Activated T-cell treated with anti-CD3 and anti-CD28 coated beads, Interleukin-2, amount 50 U/mL, for 72 hours (primary cell): ENCODE measurements around the gene SERHL2. TPM values are rescaled to one million over a fixed set of nuclear protein-coding genes. Genes with fewer than 3 reads are reported as not detected.
"Not testable (repeated sequence)": the region's sequence is repeated elsewhere in the genome, so short reads cannot be mapped to it uniquely, and the experiment has no call there.

Experiments used
- ATAC-seq, 2 donors: fragments of 150-1000 bp; cut with Tn5 transposase; replicated peaks in 1 of 2; 2 replicates each; pipeline ENCODE4 v1.10.0; 2021; ENCODE audit warnings: moderate library complexity in 2 of 2, mild to moderate bottlenecking in 1 of 2
- DNase-seq, 2 donors: peaks; one replicate each; pipeline ENCODE4 v3.0.0; 2021 to 2022; ENCODE audit warnings: mixed read lengths in 1 of 2
- H3K27ac Mint-ChIP-seq: one replicate; pipeline ENCODE4 v1.8.0; 2022; ENCODE audit warnings: mild to moderate bottlenecking, moderate library complexity, mixed read lengths
- H3K27me3 Mint-ChIP-seq: one replicate; pipeline ENCODE4 v1.8.0; 2022; ENCODE audit warnings: low read depth, mixed read lengths
- H3K36me3 Mint-ChIP-seq, 2 donors: one replicate each; pipeline ENCODE4 v1.8.0; 2022; ENCODE audit warnings: mixed read lengths in 2 of 2, mild to moderate bottlenecking in 1 of 2; ENCODE audit not compliant: insufficient read depth in 2 of 2
- H3K4me1 Mint-ChIP-seq: one replicate; pipeline ENCODE4 v1.8.0; 2022; ENCODE audit warnings: low read depth, mixed read lengths
- H3K4me3 Mint-ChIP-seq, 2 donors: one replicate each; pipeline ENCODE4 v1.8.0; 2022; ENCODE audit warnings: mild to moderate bottlenecking in 2 of 2, mixed read lengths in 2 of 2, moderate library complexity in 2 of 2
- H3K9me3 Mint-ChIP-seq, 2 donors: one replicate each; pipeline ENCODE4 v1.8.0; 2022; ENCODE audit warnings: mixed read lengths in 2 of 2
- total RNA-seq, 2 donors: library from RNA; stranded (reverse); gene quantifications; one replicate each; pipeline ENCODE4 v1.2.3, GENCODE V29; 2022

SERHL2 gene
- total RNA-seq, 2 donors from 2014 or later, result 1.2 to 1.6 TPM

- no peak for DNase-seq
- Mint-ChIP-seq H3K4me1 (peaks cover 19% of the 10 kb centered on the region), H3K36me3 (peaks cover 7 to 22% of the 10 kb centered on the region in 2 donors), H3K4me3 (no peak overlapping the region), H3K27me3 (no peaks in the 10 kb centered on the region), H3K9me3 (no peaks in the 10 kb centered on the region), H3K27ac (no peak overlapping the region)
- no peak for ATAC-seq
These were observed 30.7 kb downstream of the SERHL2 start for GRCh38 chr22:42584364-42584940.

- Mint-ChIP-seq H3K9me3 (no peaks in the 10 kb centered on the region), H3K4me3 (no peak overlapping the region), H3K27ac (no peak overlapping the region), H3K27me3 (no peaks in the 10 kb centered on the region), H3K4me1 (peaks cover 16% of the 10 kb centered on the region), H3K36me3 (peaks cover 7 to 22% of the 10 kb centered on the region in 2 donors)
- ATAC-seq (no peak), DNase-seq (no peak)
These were observed 31.3 kb downstream of the SERHL2 start for GRCh38 chr22:42585096-42585495.

GRCh38 chr22:42586381-42586780 is 32.6 kb downstream of the SERHL2 start:
- peaks cover 10% of the 10 kb centered on the region for H3K4me1 Mint-ChIP-seq
- H3K27me3 Mint-ChIP-seq, result no peaks in the 10 kb centered on the region
- DNase-seq (no peak), ATAC-seq (no peak)
- no peak overlapping the region for H3K4me3 Mint-ChIP-seq
- H3K9me3 Mint-ChIP-seq, result no peaks in the 10 kb centered on the region
- H3K27ac Mint-ChIP-seq, result peak overlapping the region; percentile 13
- peaks cover 3 to 23% of the 10 kb centered on the region in 2 donors for H3K36me3 Mint-ChIP-seq

GRCh38 chr22:42587588-42588175 is 33.9 kb downstream of the SERHL2 start:
- Mint-ChIP-seq H3K4me3 (no peak overlapping the region), H3K27ac (no peak overlapping the region), H3K27me3 (no peaks in the 10 kb centered on the region), H3K4me1 (peaks cover 2% of the 10 kb centered on the region), H3K9me3 (no peaks in the 10 kb centered on the region), H3K36me3 (peaks cover 2 to 29% of the 10 kb centered on the region in 2 donors)
- ATAC-seq (no peak), DNase-seq (no peak)

GRCh38 chr22:42591987-42592386 is 38.2 kb downstream of the SERHL2 start:
- Mint-ChIP-seq H3K27ac (no peak overlapping the region), H3K27me3 (no peaks in the 10 kb centered on the region), H3K9me3 (no peaks in the 10 kb centered on the region), H3K4me3 (no peak overlapping the region), H3K4me1 (no peaks in the 10 kb centered on the region), H3K36me3 (peaks cover 2 to 23% of the 10 kb centered on the region in 2 donors)
- ATAC-seq (no peak), DNase-seq (no peak)

- no peak overlapping the region for H3K4me3 Mint-ChIP-seq
- DNase-seq (no peak), ATAC-seq (no peak)
- H3K4me1 Mint-ChIP-seq, result no peaks in the 10 kb centered on the region
- H3K9me3 Mint-ChIP-seq, result no peaks in the 10 kb centered on the region
- H3K27ac Mint-ChIP-seq, result no peak overlapping the region
- H3K27me3 Mint-ChIP-seq, result no peaks in the 10 kb centered on the region
- peaks cover 4 to 32% of the 10 kb centered on the region in 2 donors for H3K36me3 Mint-ChIP-seq
These were observed 41.7 kb downstream of the SERHL2 start for GRCh38 chr22:42595434-42595833.

GRCh38 chr22:42596336-42596735 is 42.6 kb downstream of the SERHL2 start:
- Mint-ChIP-seq H3K36me3 (peaks cover 4 to 34% of the 10 kb centered on the region in 2 donors), H3K9me3 (no peaks in the 10 kb centered on the region), H3K27ac (no peak overlapping the region)

GRCh38 chr22:42596863-42597530 is 43.2 kb downstream of the SERHL2 start:
- Mint-ChIP-seq H3K4me1 (no peaks in the 10 kb centered on the region), H3K27ac (no peak overlapping the region), H3K36me3 (peaks cover 7 to 37% of the 10 kb centered on the region in 2 donors), H3K4me3 (no peak overlapping the region), H3K9me3 (no peaks in the 10 kb centered on the region), H3K27me3 (no peaks in the 10 kb centered on the region)
- DNase-seq (no peak), ATAC-seq (no peak)

More at GRCh38 chr22:42596336-42596735, 42.6 kb downstream of the SERHL2 start:
- no peak for DNase-seq
- ATAC-seq, result no peak
- no peak overlapping the region for H3K4me3 Mint-ChIP-seq
- H3K27me3 Mint-ChIP-seq, result no peaks in the 10 kb centered on the region
- H3K4me1 Mint-ChIP-seq, result no peaks in the 10 kb centered on the region

GRCh38 chr22:42601879-42602465 is 48.2 kb downstream of the SERHL2 start:
- Mint-ChIP-seq H3K27me3 (no peaks in the 10 kb centered on the region), H3K27ac (no peak overlapping the region), H3K4me3 (no peak overlapping the region), H3K4me1 (peaks cover 30% of the 10 kb centered on the region), H3K36me3 (peaks cover 10 to 32% of the 10 kb centered on the region in 2 donors), H3K9me3 (no peaks in the 10 kb centered on the region)
- DNase-seq (no peak), ATAC-seq (no peak)

- Mint-ChIP-seq H3K9me3 (no peaks in the 10 kb centered on the region), H3K27ac (no peak overlapping the region), H3K27me3 (no peaks in the 10 kb centered on the region), H3K4me3 (no peak overlapping the region), H3K4me1 (peaks cover 30% of the 10 kb centered on the region), H3K36me3 (peaks cover 10 to 34% of the 10 kb centered on the region in 2 donors)
- DNase-seq (no peak), ATAC-seq (no peak)
These were observed 48.7 kb downstream of the SERHL2 start for GRCh38 chr22:42602470-42602869.

- peaks cover 10 to 31% of the 10 kb centered on the region in 2 donors for H3K36me3 Mint-ChIP-seq
- no peaks in the 10 kb centered on the region for H3K27me3 Mint-ChIP-seq
- ATAC-seq (no peak), DNase-seq (no peak)
- no peak overlapping the region for H3K4me3 Mint-ChIP-seq
- no peaks in the 10 kb centered on the region for H3K9me3 Mint-ChIP-seq
- peak overlapping the region; percentile 0 for H3K27ac Mint-ChIP-seq
- peaks cover 30% of the 10 kb centered on the region for H3K4me1 Mint-ChIP-seq
These were observed 49.7 kb downstream of the SERHL2 start for GRCh38 chr22:42603427-42603826.

- H3K9me3 Mint-ChIP-seq, result no peaks in the 10 kb centered on the region
- H3K4me1 Mint-ChIP-seq, result peaks cover 39% of the 10 kb centered on the region
- H3K27ac Mint-ChIP-seq, result peak overlapping the region; percentile 33
- DNase-seq (no peak), ATAC-seq (no peak)
- no peaks in the 10 kb centered on the region for H3K27me3 Mint-ChIP-seq
- peaks cover 6 to 27% of the 10 kb centered on the region in 2 donors for H3K36me3 Mint-ChIP-seq
- no peak overlapping the region for H3K4me3 Mint-ChIP-seq
These were observed 50.6 kb downstream of the SERHL2 start for GRCh38 chr22:42604403-42604802.

GRCh38 chr22:42607641-42608040 is 53.9 kb downstream of the SERHL2 start:
- DNase-seq, ATAC-seq, H3K27ac Mint-ChIP-seq, H3K4me3 Mint-ChIP-seq, H3K9me3 Mint-ChIP-seq, H3K27me3 Mint-ChIP-seq: not testable (repeated sequence)
- Mint-ChIP-seq H3K36me3 (peaks cover 5 to 15% of the 10 kb centered on the region in 2 donors), H3K4me1 (peaks cover 72% of the 10 kb centered on the region)
